ENCODE data around the gene CACNG6.

DNA sequence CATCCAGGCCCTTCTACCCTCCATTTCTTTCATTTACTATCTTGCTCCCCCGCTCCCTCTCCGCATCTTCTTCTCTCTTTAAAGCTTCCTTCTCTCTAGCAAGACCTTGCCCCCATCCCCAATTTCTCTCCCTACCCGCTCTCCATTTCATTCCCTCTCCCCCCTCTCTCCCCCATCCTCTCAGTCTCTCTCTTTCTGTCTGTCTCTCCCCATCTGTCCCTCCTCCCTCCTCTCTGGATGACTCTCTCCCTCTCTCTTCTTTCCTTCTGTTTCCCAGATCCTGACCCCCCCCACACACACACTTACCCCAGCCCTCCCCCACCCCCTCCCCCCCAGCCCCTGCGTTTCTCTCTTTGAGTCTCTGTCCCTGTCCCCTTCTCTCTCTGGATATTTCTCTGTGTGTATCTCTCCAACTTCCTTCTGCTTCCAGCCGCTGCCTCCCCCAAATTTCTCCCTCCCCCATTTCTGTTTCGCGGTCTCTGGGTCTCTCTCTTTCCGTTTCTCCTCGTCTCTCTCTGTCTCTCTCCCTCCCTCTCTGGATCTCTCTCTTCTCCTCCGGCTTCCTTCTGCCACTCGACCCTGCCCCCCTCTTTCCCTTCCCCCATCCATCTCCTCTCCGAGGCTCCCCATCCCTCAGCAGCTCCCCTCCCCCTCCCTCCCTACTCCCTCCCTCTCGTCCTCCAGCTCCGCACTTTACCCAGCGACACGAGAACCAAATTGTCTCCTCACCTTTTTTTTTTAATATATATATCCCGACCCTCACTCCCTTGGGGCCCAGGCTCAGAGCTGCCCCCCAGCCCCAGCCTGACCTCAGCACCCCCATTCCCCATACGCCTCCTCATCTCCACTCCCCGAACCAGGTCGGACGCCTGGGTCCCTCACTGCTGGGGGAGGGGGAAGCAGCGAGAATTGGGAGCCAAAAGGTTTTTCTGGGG lies 32.3 kb upstream of the CACNG6 start:
- TF ChIP-seq SIX5 (IDR thresholded peaks at IDR 0.05; ENCODE audit: low read depth, low read length, severe bottlenecking) (no peak), ZNF384 (IDR thresholded peaks at IDR 0.05; ENCODE audit: borderline replicate concordance, low read depth, low read length) (no peak), JUND (IDR thresholded peaks at IDR 0.05; ENCODE audit: low read depth, low read length) (no peak), PBX3 (IDR thresholded peaks at IDR 0.05; ENCODE audit: insufficient replicate concordance, low read depth, low read length) (no peak), NFIC (IDR thresholded peaks at IDR 0.05; ENCODE audit: low read depth, low read length) (no peak), CTCF (IDR thresholded peaks at IDR 0.05 in 2 of 3, conservative IDR thresholded peaks at IDR 0.05 in 1 of 3; ENCODE audit: control insufficient read depth in 2 of 3, extremely low read depth in 1 of 3, insufficient read depth in 1 of 3, low read depth in 3 of 3, low read length in 3 of 3) (no peak), HDAC2 (IDR thresholded peaks at IDR 0.05) (no peak), PML (IDR thresholded peaks at IDR 0.05; ENCODE audit: low read length) (no peak), NRF1 (conservative IDR thresholded peaks at IDR 0.05; ENCODE audit: low read depth, low read length) (no peak), EP300 (IDR thresholded peaks at IDR 0.05; ENCODE audit: borderline replicate concordance in 1 of 2, control insufficient read depth in 1 of 2, low read depth in 2 of 2, low read length in 2 of 2) (no peak), CBX5 (IDR thresholded peaks at IDR 0.05; ENCODE audit: low read depth) (no peak), EZH2 (IDR thresholded peaks at IDR 0.05; ENCODE audit: borderline replicate concordance, control insufficient read depth, low read depth, low read length) (no peak), POLR2AphosphoS2 (IDR thresholded peaks at IDR 0.05; ENCODE audit: low read depth, low read length) (no peak), CBFB (IDR thresholded peaks at IDR 0.05; ENCODE audit: low read depth) (no peak)
